HepG2 (cell line): Measurements from ENCODE around the gene MOB4.

Experiments used
- ARID2 ChIP-seq: sonication (generic); formaldehyde crosslinking; IDR thresholded peaks from 2 replicates; pipeline ENCODE4 v1.8.1; 2022; ENCODE audit warnings: mild to moderate bottlenecking, missing genetic modification reagents, borderline replicate concordance
- ELF4 ChIP-seq: sonication (generic); formaldehyde crosslinking; IDR thresholded peaks from 2 replicates; pipeline ENCODE4 v1.5.0; 2020; ENCODE audit warnings: missing genetic modification reagents, mild to moderate bottlenecking, moderate library complexity, borderline replicate concordance

GRCh38 chr2:197547163-197547900 is 31.5 kb downstream of the MOB4 start:
- TF ChIP-seq ELF4 (CRISPR knock-in tag) (no peak), ARID2 (no peak)
